NCI-H2107 treated with DMSO at 0.1 percent for 48 hours (cell line): ENCODE data around the gene TMIGD3.

Experiments used
- DNase-seq: peaks from one replicate; lab custom pipeline; 2025; ENCODE audit not compliant: unreplicated experiment; lab: John Stamatoyannopoulos, UW

The TMIGD3 gene

DNA sequence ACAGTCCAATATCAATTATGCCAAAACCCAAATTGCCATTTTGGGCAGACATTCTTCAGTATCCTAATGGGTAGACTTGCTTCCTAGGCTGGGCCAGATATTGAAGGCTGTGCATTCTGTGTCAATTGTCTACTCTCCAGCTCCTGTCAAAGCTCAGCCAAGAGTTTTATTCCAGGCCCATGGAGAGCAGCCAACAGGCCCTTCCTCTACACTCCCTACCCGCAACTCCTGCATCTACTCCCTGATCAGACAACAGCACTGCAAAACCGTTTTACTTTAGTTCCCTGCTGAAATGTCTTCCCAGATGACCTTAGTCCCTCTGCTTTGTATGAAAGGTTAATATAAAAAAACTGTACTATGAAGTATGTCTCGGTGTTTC, 6.6 kb upstream of the TMIGD3 start:
- DNase-seq: no peak

DNA sequence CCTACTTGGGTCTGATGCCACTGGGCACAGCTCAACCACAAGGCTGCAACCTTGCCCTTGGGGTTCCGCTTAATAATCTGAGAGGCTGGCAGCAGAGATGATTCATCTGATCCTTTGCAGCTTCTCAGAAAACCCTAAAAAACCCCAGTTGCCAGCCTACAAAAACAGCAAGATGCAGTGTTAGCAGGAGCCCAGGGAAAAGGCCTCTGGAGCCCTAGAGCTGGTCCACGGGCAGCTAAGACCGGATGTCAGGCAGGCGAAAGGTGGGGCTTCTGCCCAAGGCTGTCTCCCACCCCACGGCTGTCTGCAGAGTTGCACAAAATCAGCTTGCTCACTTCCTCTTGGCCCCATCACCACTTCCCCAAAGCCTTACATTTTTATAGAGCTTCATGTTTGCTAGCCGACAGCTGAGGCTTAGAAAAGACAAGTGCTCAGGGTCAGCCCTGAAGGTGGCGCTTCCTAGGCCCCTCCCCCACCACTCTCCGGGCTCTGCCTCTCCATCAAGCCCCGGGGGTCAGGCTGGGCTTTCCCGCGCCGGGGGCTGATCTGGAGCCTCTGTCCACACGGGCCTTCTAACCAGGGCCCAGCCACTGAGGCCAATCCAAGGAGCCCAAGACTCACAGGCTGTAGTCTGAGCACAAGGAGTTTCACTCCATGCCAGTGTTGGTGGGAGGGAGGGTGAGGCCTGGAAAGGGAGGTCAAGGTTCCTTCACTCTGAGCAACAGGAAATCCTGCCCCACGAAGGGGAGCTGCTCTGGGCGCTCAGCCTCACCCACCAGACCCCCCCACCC, 4.2 kb upstream of the TMIGD3 start:
- no peak for DNase-seq

DNA sequence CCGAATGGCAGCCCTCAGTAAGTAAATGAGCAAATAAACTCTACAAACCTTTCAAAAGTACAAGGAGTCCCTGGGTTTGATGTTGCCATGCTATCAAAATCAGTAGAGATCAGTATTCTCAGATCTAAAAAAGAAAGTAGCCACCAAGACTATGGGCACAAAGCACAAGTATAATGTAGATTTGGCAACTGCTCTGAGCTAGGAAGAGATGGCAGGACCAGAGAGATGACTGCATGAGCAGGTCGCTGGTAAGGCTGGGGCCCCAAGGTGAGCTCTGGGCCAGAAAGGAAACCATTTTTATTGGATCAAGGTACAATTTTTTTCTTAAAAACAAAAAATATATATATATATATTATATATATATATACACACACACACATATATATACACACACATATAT, 3.1 kb upstream of the TMIGD3 start:
- no peak for DNase-seq

DNA sequence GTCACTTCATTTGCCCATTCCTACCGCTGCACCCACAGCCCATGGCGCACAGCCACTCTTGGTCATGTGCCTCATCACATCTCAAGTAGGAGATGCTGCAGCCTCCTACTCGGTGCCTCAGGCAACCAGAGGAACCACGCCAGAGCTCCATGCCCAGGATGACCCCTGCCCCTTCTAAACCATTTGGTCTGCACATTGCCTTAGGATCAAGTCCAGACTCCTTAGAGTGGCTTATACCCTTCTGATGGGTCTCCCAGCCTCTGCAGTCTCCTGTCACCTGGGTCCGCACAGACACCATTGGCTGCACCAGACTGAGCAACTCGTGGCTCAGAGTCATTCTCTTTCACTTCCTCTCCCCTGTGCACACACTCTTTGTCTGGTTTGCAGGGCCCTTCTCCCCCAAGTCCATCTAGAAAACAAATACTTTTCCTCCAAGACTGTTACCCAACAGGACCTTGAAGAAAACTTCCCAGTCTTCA, 2.2 kb upstream of the TMIGD3 start:
- DNase-seq: no peak

DNA sequence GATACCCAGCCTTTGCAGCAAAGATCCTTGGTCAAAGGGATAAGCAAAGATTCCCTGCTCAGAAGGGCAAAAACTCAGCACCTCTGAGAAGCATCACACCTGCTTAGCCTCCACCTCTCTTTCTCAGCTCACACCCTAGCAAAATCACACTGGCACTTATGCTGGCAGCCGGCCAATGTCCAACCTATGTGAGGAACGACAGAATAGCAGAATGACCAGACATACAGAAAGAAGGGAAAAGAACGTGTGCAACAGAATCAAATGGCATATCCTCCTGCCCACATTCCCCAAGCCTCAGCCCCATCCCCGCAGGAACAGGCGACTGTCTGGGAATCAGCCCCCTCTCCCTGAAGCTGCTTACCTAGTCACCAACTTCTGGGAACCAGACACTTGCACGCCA, 664 bp upstream of the TMIGD3 start:
- DNase-seq: no peak

DNA sequence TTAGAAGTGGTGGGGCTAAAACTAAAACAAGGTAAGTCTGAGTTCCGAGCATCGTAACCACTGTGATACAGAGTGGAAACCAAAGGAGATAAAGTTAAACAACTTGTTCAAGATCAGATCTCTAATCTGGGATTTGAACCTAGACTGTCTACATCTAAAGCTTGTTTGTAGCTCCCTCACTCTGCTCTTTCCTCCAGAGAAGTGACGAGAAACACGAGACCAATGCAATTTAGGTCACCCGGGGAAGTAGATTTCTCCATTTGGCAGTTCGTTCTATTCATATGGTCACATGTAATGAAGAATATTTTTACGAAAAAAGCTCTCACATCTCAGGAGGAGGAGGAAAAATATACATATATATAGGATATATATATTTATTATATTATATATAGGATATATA, 1.8 kb downstream of the TMIGD3 start:
- no peak for DNase-seq

DNA sequence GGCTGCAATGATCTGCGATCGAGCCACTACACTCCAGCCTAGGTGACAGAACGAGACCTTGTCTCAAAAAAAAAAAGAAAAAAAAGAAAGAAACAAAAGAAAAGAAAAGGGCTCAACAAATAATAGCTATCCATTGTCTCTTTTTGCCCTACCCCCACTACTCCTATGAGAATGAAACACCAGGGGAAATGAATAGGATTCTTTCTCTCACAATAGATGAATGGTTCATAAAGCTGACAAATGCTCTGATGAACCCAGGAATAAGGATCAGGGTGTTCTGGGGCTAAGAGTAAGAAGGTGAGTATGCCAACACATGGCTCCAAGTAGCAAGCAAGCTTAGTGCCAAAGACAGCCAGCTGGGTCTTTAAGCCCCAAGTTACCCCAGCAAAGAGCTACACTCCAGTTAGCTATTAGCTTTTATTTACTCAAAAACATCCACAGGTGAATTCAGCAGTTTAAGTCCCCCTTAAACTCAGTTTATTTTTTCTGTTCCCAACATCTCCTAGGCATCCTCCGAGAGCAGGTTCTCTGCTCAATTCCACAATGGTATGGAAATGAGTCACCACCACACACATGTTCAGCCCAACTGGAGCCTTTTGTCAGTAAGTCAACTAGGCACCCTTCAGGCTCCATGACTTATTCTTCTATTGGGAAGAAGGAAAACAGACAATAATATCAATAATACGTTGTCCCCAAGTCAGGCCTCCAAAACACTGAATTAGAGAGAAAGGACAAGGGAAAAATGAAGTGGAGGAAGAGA, 4.2 kb downstream of the TMIGD3 start:
- DNase-seq: no peak

DNA sequence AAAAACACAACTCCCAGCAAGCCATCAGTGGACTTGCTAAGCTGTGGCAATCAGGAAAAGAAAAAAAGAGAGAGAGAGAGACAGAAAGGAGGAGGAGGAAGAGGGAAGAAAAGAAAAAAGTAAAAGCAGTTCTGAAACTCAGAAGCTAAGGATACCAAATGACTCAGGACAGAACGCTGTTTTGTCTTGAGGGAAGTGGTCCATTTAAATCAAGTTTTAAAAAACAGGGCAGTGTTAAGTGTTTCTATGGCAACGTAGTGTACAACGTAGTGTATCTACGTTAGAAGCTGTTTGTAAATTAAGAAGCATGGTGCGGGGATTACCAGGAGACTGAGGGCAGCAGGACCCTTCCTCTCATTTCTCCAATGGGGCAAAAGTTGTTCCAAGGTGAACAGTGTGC, 5.8 kb downstream of the TMIGD3 start:
- no peak for DNase-seq

DNA sequence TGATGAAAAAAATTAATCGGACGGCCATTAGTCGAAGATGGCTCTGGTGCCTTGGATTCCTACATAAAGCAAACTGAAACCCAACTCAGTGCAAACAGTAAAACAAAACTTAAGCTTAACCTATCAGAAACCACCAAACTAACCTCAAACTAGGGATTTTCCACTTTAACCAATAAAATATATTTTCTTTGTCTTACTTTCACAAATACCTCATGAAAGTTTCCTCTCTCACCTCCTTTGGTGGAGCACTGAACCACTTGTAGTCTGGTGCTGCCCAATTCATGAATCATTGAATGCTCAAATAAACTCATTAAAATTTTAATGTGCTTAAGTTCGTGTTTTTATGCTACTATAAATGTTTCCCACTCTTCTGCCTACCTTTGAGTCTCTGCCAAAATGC, 7.0 kb downstream of the TMIGD3 start:
- DNase-seq: no peak

DNA sequence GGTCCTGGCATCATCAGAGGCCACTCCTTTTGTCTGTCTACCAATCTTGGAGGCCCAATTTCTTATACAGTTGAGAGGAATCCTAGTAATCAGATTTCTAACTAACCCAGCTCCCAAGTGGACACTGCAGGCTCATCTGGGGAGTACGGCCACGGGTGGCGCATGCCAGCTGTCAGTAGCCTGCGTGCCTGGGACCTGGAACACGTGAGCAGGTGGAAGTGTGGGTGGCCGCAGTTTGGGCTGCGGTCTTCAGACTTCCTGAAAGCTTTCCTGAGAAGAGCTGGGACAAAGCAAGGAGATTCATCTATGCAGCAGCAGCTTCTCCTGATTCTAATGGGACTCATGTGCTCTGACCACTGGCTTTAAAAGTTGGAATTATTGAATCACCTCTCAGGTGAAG, 12.4 kb downstream of the TMIGD3 start:
- no peak for DNase-seq

DNA sequence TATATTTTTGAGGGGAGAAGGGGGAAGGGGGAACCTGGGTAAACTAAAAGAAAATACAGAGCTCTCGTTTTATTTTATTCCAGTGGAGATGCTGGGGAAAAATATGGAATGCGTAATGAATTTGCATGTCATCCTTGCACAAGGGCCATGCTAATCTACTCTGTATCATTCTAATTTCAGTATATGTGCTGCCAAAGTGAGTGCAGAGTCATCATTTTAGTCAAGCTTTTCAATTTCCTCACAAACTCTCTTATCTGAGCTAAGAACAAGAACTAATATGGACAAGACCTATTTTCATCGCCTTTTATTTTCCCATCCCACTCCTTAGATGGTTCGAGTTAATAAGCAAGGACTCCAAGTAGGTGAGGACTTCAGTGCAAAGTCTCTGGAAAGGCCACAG, 13.2 kb downstream of the TMIGD3 start:
- DNase-seq: no peak

DNA sequence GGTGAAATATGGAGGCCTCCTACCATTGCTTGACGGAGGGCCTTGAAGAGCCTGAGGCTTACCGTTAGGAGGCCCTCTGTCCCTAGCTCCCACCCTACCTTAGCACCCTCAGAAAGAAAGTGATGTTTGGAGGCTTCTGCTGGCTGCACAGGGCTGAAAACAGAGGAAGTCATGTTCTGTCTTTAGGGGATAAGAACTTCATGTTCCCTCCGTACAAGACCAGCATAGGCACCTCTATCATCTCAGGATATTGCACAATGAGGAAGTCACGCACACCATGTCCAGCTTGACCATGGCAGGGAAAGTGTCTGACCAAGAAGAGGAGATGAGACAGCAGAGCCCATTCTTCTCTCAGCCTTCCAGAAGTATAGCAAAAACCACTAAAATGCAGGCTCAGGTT, 13.8 kb downstream of the TMIGD3 start:
- DNase-seq: no peak

DNA sequence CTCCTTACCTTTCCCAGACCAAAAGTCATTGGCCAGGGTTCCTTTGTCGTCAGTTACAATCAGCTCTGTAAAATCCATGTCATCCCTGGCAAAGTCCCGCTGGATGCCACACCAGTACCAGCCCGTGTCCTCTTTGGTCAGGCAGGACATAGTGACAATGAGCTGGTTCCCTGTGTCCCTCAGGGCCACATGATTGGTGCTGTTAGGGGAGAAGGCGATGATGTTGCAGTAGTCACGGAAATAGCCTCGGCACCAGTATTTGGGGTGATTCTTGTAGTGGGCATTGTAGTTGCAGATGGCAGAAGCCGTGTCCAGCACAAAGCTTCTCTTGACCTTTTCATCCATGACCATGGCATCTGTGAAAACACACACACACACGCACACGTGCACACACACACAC, 14.8 kb downstream of the TMIGD3 start:
- no peak for DNase-seq

DNA sequence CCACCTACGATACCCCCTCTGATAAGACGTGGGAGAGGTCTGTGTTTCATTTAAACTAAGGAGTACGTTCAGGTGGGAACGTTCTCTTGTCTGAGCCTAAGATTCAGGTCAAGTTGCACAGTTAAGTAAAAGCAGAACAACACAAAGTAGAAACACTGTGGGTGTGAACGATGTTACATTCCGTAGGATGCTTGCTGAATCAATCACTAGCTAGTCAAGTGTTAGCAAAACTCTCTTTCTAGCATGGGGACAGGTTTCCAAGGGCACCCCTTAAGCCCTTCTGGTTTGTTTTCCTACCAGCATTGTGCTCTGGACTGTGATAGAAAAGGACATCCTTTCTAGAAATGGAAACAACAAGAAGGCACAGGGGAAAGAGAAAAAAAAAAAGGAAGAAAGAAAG, 16.3 kb downstream of the TMIGD3 start:
- no peak for DNase-seq

DNA sequence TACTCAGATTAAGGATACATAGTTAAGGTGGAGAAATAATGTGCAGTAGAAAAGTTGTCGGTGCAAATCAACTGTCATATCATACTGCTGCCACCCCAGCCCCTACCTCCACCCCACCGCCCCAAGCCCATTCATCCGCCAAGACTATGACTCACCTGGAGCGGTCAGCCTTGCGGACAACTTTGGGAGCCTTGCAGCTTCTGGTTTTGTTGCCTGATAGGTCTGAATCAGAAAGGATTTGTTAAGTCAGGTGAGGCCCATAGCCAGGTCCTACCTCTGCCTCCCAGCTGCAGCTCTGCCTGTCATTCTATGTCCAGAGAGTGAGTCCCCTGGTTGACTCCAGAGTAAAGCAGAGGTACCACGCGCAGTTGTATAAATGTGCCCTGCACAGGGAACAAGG, 17.0 kb downstream of the TMIGD3 start:
- no peak for DNase-seq

DNA sequence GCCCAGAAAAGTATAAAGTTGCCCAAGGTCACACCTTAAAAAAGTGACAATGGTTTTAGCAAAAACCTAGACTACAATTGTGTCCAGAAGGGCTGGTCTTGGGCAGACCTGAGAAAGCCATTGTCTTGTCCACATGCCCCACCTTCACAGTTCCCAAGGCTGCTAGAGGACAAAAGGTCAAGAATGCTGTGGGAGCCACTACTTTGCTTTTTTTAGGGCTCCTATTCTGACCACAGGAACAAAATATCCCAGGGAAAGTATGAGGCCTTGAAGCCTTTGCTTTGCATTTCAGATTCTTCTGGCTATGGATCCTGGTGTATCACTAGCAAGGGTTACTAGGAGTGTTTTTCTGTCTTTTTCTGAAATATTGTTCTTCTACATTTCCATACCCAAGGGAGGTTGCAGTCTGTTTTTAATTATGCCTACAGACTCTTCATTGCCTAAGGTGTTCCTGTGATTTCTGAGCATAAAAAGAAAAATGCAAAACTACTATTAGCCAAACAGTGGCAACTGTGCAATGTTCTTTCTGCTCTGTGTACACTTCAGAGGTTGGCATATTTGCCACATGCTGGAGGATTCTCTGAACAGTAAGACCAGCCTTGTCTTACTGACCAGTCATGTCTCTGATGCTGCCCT, 18.9 kb downstream of the TMIGD3 start:
- no peak for DNase-seq

DNA sequence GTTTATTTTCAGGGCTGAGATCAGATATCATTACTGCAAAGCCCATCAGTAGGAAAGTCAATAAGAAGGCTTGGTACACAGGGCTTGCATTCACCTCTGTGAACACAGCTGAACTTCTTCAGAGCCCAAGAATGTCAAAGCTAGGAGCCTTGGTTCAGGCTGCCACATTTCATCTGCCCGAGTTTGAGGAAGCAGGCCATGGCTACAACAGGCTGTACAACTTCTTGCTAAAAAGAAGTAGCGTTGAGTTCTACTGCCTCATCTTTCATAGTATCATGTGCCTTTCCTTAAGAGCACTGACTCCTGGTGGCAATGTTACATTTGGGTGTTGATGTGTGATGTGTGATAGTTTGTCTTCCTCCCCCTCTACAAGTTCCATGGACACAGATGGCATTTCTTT, 19.6 kb downstream of the TMIGD3 start:
- DNase-seq: no peak

DNA sequence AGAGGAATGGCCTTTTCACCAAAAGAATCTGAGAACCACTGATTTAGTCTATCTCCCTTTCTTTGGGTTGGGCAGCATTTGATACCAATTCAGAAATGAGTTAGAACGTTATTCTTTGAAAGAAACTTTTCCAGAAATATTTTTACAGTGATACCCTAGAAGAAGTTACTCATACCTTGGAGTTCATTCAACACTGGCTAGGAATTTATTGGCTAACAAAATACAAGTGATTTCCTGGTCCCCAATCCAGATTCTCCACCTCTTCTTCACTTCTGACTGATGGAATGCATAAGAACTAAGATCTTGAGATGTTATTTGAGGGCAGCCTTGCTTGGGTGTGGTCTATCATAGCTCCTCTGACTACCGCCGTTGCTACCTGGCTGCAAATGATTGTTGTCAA, 20.3 kb downstream of the TMIGD3 start:
- DNase-seq: no peak

DNA sequence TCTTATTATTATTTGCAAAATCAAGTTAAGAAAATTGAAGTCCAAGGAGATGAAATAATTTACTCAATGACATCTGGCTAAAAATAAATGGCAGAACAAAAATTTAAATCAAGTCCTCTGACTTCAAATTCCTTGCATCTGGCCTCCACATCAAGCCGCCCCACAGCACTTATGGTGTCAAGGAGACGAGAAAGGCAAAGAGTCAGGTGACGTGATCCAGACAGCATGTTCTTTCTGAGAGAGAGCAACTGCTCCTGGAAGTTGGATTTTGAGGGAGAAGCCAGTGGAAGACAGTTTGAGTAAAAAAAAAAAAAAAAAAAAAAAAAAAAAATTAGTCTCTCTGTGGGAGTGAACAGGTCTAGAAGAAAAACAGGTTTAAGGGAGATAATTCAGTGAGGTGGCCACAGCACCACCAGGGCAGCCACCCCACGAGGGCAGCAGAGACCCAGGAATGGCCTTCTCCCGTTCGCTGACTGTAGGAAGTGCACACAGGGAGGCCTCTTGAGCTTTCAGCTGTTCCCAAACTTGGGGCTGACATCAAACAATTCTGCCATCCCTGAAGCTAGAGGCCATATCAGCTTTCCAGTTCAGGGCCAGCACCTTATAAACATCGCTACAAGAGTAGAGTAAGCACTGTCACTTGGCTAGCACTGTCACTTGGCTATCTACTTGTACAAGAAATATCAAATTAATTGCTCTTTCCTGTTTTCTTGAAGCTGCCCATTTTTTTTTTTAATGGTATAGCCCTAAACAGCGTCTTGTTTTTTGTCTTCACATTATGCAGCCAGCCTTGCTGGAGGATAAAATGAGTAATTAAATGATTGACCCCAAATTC, 21.8 kb downstream of the TMIGD3 start:
- peak; percentile 72 for DNase-seq

DNA sequence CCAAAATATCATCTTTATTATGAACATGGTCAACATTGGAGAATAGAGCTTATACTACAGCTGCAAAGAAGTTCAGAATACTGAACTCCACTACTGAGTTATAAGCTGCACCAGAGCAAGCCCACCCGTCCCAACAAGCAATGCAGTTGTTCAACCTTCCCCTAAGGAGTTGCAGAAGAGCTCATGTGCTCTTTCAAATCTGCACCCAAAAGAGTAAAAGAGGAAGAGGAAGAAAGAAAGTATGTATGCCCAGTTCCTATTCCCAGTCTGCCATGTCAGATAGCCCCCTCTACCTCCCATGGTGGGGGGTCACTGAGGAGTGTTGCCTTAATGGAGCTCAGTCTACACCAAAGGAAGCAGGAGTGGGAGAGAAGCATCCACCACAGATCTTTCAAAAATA, 22.8 kb downstream of the TMIGD3 start:
- DNase-seq: no peak

DNA sequence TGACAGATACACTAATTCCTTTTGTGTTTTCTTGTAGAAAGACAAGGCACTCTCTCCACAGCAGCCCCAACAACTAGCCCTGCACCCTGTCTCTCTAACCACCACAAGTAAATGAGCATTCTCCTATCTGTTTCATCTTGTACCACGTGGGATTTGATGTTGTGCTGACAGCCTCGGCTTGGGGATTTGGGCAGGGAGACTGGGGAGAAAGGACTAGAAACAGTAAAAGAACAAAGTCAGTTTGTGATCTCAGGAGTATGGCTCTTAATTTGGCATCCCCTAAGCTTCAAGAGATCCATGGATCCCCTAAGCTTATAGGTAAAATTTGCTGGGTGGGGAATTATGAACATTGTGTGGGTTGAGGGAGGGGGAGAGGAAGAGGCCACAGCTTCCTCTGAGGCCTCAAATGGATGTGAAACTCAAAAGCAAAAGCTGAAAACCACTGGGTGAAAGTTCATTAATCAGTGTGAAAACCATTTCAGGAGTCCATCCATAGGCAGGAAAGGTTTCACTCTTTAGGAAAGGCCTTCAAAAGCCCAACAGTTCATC, 26.6 kb downstream of the TMIGD3 start:
- DNase-seq: no peak
